ENCODE data around the gene HCK.

HCK gene

DNA sequence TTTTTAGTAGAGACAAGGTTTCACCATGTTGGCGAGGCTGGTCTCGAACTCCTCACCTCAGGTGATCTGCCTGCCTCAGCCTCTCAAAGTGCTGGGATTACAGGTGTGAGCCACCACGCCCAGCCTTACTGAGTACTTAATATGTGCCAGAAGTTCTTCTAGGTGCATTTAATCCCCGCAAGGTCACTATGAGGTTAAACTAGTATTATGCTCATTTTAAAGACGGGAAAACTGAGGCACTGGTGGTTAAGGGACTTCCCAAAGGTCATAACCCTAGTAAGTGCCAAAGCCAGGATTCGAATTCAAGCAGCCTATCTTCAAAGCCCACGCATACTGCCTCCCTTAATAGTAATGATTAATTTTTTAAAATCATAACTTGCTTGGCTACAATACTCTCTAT is 42.5 kb upstream of the HCK start:
- no peak overlapping the region for H3K4me3 ChIP-seq (ENCODE audit: low read length)
- TF ChIP-seq, protein P1, sequence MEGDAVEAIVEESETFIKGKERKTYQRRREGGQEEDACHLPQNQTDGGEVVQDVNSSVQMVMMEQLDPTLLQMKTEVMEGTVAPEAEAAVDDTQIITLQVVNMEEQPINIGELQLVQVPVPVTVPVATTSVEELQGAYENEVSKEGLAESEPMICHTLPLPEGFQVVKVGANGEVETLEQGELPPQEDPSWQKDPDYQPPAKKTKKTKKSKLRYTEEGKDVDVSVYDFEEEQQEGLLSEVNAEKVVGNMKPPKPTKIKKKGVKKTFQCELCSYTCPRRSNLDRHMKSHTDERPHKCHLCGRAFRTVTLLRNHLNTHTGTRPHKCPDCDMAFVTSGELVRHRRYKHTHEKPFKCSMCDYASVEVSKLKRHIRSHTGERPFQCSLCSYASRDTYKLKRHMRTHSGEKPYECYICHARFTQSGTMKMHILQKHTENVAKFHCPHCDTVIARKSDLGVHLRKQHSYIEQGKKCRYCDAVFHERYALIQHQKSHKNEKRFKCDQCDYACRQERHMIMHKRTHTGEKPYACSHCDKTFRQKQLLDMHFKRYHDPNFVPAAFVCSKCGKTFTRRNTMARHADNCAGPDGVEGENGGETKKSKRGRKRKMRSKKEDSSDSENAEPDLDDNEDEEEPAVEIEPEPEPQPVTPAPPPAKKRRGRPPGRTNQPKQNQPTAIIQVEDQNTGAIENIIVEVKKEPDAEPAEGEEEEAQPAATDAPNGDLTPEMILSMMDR (conservative IDR thresholded peaks at IDR 0.05; ENCODE audit: low read depth, low read length) = no peak
- no peak for DNase-seq (ENCODE audit: low read depth)

DNA sequence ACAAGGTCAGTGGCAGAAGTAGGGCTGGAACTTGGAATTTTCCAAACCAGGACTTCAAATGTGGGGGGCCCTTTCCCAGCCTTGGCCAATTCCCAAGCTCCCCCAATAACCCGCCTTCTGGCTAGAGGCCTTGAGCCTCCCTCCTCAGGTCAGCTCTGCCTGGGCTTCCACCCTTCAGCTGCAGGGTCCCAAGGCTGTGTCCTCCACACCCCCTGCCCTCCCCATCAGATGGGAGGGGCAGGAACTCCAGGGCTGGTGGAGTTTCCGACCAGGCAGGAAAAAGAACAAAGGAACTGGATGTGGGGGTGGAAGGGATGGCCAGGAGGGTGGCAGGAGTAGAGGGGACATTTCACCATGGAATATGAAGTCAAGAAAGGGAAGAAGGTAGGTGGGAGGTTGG is 41.9 kb upstream of the HCK start, which contains the start of gene CCM2L:
CCM2L (plus strand) TSS at position 338 of the 400 bp plus-strand sequence; CDS start at position 355, 17 bp downstream.
- DNase-seq (ENCODE audit: low read depth) = no peak
- TF ChIP-seq, protein P1 (conservative IDR thresholded peaks at IDR 0.05; ENCODE audit: low read depth, low read length) = no peak
- H3K4me3 ChIP-seq (ENCODE audit: low read length) = no peak within 1 kb of the TSS

DNA sequence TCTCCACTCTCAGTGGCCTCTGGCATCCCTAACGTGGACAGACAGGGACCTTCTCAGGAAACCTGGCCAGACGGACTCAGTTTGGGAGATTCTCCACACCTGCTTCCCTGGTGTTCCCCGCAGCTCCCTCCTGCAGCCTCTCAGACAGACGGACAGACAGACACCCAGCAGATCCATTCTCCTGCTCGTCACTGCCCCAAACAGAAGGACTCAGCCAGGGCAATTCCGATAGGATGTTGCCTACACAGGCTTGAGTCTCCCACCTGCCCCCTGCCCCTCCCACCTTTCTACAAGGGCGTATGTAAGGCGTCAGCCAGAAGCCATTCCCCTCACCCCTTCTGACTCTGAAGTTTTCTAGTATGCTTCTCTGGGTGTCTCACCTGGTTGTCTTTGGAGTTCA is 41.4 kb upstream of the HCK start:
- TF ChIP-seq, protein P1 (conservative IDR thresholded peaks at IDR 0.05; ENCODE audit: low read depth, low read length) = no peak
- DNase-seq (ENCODE audit: low read depth) = no peak
- no peak overlapping the region for H3K4me3 ChIP-seq (ENCODE audit: low read length)

DNA sequence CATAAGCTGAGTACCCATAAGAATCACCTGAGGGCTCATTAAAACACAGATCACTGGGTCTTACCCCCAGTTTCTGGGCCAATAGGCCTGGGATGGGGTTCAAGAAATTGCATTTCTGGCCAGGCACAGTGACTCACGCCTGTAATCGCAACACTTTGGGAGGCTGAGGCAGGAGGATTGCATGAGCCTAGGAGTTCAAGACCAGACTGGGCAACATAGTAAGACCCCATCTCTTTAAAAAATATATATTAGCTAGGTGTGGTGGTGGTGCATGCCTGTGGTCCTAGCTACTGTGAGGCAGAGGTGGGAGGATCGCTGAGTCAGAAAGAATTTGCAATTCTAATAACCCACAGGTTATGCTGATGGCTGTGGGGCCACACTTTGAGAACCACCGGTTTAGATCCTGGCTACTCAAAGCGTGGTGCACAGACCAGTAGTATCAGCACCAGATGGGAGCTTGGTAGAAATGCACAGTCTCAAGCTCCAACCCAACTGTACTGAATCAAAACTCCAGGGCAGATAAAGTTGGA is 39.8 kb upstream of the HCK start:
- TF ChIP-seq, protein P1 (conservative IDR thresholded peaks at IDR 0.05; ENCODE audit: low read depth, low read length) = no peak
- H3K4me3 ChIP-seq (ENCODE audit: low read length) = no peak overlapping the region
- DNase-seq (ENCODE audit: low read depth) = no peak

DNA sequence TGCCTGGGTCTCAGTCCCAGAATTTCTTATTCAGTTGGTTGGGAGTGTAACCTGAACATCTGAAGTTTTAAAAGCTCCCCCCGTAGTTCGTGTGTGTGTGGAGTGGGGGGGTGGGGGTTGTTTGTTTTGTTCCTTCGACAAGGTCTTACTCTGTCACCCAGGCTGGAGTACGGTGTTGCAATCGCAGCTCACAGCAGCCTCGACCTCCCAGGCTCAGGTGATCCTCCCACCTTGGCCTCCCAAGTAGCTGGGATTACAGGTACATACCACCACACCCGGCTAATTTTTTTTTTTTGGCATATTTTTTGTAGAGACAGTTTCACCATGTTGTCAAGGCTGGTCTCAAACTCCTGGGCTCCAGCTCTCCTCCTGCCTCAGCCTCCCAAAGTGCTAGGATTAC is 38.7 kb upstream of the HCK start:
- TF ChIP-seq, protein P1 (conservative IDR thresholded peaks at IDR 0.05; ENCODE audit: low read depth, low read length) = no peak
- no peak for DNase-seq (ENCODE audit: low read depth)
- no peak overlapping the region for H3K4me3 ChIP-seq (ENCODE audit: low read length)

DNA sequence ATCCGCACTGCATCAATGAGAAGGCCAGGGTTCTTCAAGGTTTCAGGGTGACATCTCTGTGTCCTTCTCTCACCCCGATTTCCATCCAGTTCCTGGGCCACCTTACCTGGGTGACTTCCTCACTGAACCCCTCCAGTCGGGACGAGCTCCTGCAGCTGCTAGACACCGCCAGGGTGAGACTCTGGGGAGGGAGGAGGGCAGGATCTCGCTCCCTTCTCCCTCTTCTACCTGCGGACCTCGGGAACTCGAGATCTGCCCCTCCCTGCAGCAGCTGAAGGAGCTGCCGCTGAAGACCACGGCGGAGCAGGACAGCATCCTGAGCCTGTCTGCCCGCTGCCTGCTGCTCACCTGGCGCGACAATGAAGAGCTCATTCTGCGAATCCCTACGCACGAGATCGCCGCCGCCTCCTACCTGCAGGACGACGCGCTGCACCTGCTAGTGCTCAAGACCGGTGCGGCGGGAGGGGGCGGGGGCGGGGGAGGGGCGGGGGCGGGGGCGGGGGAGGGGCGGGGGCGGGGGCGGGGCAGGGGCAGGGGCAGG is 34.3 kb upstream of the HCK start:
- TF ChIP-seq, protein P1 (conservative IDR thresholded peaks at IDR 0.05; ENCODE audit: low read depth, low read length) = no peak
- DNase-seq (ENCODE audit: low read depth) = no peak
- H3K4me3 ChIP-seq (ENCODE audit: low read length) = no peak overlapping the region

Measured in retinal pigment epithelial cell (primary cell).